Esophagus squamous epithelium (tissue), 5 donors: ENCODE data around the gene SYTL3. TPM values are rescaled to one million over a fixed set of nuclear protein-coding genes. Genes with fewer than 3 reads are reported as not detected.

Source experiments
- DNase-seq: peaks from one replicate; lab custom pipeline; 2025; lab: John Stamatoyannopoulos, UW
- H3K27ac ChIP-seq, 4 donors: fragments of 200-600 bp; sonication (generic); one replicate each; pipeline ENCODE4 v1.5.1; 2016 to 2019; ENCODE audit warnings: mild to moderate bottlenecking in 1 of 4
- H3K27me3 ChIP-seq, 4 donors: fragments of 200-600 bp; sonication (generic); 1 replicate in 3 of 4; 2 replicates in 1 of 4; pipeline versions ENCODE4 v1.5.1 to v1.6.0; 2017 to 2021; ENCODE audit warnings: antibody characterized with exemption in 1 of 4
- H3K36me3 ChIP-seq, 3 donors: fragments of 200-600 bp; sonication (generic); one replicate each; pipeline ENCODE4 v1.5.1; 2016 to 2019
- H3K4me1 ChIP-seq, 3 donors: fragments of 200-600 bp; sonication (generic); one replicate each; pipeline ENCODE4 v1.5.1; 2017 to 2019
- H3K4me3 ChIP-seq, 4 donors: fragments of 200-600 bp; sonication (generic); 1 replicate in 3 of 4; 2 replicates in 1 of 4; pipeline ENCODE4 v1.5.1; 2016 to 2019; ENCODE audit warnings: mild to moderate bottlenecking in 2 of 4, moderate library complexity in 1 of 4
- H3K9me3 ChIP-seq, 3 donors: fragments of 200-600 bp; sonication (generic); one replicate each; pipeline ENCODE4 v1.5.1; 2016 to 2019
- POLR2A ChIP-seq, 4 donors: fragments of 450-650 bp; IDR thresholded peaks; one replicate each; pipeline ENCODE4 v1.6.1; 2017; ENCODE audit warnings: antibody characterized with exemption in 4 of 4, mild to moderate bottlenecking in 4 of 4, moderate library complexity in 3 of 4
- WGBS, 2 donors: methylation state at CpG; one replicate each; pipeline ENCODE4 v1.1.5; 2018; 5-methylcytosine and 5-hydroxymethylcytosine counted together
- intact Hi-C: fragments of 100-400 bp; cut with DNase I; formaldehyde crosslinking; loops from one replicate; pipeline ENCODE4 v1.15.0; 2022
- total RNA-seq, 4 donors: library from RNA; depleted of rRNA; stranded (reverse); fragments of >200 nt; gene quantifications; one replicate each; pipeline ENCODE4 v1.1.0, GENCODE V29; 2016
- TF ChIP-seq, protein P1 (sequence below), 6 experiments: fragments of 450-650 bp in 4 of 6; fragments of 200-600 bp in 2 of 6; sonication (generic) in 2 of 6; IDR thresholded peaks; one replicate each; pipeline ENCODE4 v1.5.1; 2016 to 2019; ENCODE audit warnings: antibody characterized with exemption in 6 of 6, mild to moderate bottlenecking in 4 of 6, moderate library complexity in 4 of 6
- donor health status: DM: yes; HTN: yes; CAD: no.

Gene SYTL3
- total RNA-seq, 4 donors from 2014 or later = 1.6 to 8.0 (median 3.0) TPM

DNA sequence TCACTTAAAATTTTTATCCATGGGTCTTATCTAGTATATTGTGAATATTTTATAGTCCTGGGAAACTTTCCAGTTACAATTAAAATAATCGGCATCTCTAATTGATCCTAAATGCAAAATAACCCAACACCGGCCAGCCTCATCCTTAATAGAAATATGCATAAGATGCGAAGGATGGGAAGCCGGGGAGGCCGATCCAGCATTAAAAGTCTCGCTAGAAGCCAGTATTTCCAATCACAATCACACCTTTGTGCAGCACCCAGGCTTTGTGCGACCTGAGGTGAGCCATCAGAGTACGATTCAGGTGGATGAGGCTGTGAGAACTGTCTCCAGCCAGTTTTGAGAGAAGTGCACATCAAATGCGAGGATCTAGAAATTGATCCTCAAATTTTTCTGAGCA, 104.0 kb downstream of the SYTL3 start:
- Histone ChIP-seq H3K27me3 (no peaks in the 10 kb centered on the region), H3K4me3 (no peak overlapping the region), H3K9me3 (no peaks in the 10 kb centered on the region), H3K27ac (no peak overlapping the region), H3K36me3 (peaks cover 0 to 11% (median 0%) of the 10 kb centered on the region in 3 donors), H3K4me1 (peaks cover 0 to 8% (median 0%) of the 10 kb centered on the region in 3 donors)
- intact Hi-C loops = no loop called here
- TF ChIP-seq POLR2A (IDR thresholded peaks at IDR 0.05) = no peak
- TF ChIP-seq, protein P1, sequence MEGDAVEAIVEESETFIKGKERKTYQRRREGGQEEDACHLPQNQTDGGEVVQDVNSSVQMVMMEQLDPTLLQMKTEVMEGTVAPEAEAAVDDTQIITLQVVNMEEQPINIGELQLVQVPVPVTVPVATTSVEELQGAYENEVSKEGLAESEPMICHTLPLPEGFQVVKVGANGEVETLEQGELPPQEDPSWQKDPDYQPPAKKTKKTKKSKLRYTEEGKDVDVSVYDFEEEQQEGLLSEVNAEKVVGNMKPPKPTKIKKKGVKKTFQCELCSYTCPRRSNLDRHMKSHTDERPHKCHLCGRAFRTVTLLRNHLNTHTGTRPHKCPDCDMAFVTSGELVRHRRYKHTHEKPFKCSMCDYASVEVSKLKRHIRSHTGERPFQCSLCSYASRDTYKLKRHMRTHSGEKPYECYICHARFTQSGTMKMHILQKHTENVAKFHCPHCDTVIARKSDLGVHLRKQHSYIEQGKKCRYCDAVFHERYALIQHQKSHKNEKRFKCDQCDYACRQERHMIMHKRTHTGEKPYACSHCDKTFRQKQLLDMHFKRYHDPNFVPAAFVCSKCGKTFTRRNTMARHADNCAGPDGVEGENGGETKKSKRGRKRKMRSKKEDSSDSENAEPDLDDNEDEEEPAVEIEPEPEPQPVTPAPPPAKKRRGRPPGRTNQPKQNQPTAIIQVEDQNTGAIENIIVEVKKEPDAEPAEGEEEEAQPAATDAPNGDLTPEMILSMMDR (IDR thresholded peaks at IDR 0.05) = no peak
- 83 to 92% methylated on average over 9 of the region's 9 CpGs for WGBS, 2 donors
- DNase-seq = no peak

DNA sequence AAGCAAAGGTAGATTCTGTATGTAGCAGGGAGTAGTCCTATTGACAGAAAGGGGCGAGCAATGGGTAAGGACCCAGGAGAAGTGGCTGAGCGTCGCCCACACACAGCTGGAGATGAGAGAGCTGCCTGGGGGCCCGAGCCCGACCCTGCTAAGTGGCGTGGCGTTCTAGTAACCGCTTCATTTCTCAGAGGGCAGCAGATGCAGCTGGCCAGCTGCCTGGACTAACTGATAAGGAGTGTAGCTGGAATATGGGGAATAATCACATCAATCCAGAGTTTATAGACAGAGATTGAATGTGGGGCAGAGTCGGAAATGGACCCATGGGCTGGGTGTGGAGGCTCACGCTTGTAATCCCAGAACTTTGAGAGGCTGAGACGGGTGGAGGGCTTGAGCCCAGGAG, 104.9 kb downstream of the SYTL3 start:
- TF ChIP-seq, protein P1 (IDR thresholded peaks at IDR 0.05) = no peak
- no peak for TF ChIP-seq POLR2A (IDR thresholded peaks at IDR 0.05)

DNA sequence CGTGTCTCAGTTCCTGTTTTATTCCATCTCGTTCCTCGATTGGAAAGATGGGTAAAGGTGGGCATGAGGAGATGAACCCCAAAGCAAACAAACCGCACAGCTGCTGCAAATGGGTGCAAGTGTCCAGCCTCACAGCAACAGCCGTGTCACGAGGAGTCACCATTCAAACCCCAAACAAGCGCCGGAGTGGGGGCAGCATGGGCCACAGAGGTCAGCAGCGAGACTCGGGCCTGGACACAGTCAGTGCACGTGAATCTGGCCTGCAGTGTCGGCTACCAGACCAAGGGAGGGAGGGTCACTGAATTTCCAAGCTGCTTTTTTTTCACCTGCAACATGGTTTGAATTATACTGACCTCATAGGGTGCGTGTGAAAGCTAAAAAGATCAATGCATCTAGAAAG, 105.8 kb downstream of the SYTL3 start:
- Histone ChIP-seq H3K36me3 (peaks cover 0 to 11% (median 0%) of the 10 kb centered on the region in 3 donors), H3K4me1 (peaks cover 0 to 25% (median 0%) of the 10 kb centered on the region in 3 donors), H3K27ac (no peak overlapping the region), H3K9me3 (no peaks in the 10 kb centered on the region), H3K4me3 (no peak overlapping the region), H3K27me3 (no peaks in the 10 kb centered on the region)
- 91 to 92% methylated on average over 11 of the region's 13 CpGs for WGBS, 2 donors
- DNase-seq = no peak
- intact Hi-C loops = no loop called here
- TF ChIP-seq, protein P1 (IDR thresholded peaks at IDR 0.05) = no peak
- no peak for TF ChIP-seq POLR2A (IDR thresholded peaks at IDR 0.05)

More for the DNA sequence above, 104.9 kb downstream of the SYTL3 start:
- H3K27ac ChIP-seq = no peak overlapping the region
- peaks cover 0 to 17% (median 0%) of the 10 kb centered on the region in 3 donors for H3K4me1 ChIP-seq
- H3K27me3 ChIP-seq = no peaks in the 10 kb centered on the region
- DNase-seq = no peak
- H3K9me3 ChIP-seq = no peaks in the 10 kb centered on the region
- 95 to 96% methylated on average over 11 of the region's 11 CpGs for WGBS, 2 donors
- peaks cover 0 to 11% (median 0%) of the 10 kb centered on the region in 3 donors for H3K36me3 ChIP-seq
- intact Hi-C loops = no loop called here
- H3K4me3 ChIP-seq = no peak overlapping the region

DNA sequence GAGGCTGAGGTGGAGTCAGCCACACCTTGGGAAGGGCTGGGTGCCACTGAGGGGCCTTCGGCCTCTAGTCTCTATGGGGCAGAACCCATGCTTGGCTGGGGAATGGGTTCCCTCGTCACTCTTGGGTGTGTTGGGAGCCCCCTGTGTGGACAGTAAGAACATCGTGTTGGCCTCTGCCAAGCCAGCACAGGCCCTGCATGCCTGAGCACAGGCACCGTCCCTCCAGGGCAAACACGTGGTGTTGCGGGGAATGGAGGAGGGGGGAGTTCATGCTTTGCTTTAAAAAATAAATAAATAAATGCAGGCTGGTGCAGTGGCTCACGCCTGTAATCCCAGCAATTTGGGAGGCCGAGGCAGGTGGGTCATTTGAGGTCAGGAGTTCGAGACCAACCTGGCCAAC, 106.3 kb downstream of the SYTL3 start:
- no peaks in the 10 kb centered on the region for H3K27me3 ChIP-seq
- TF ChIP-seq, protein P1 (IDR thresholded peaks at IDR 0.05) = no peak
- 57 to 83% methylated on average over 3 to 8 of the region's 9 CpGs for WGBS, 2 donors
- DNase-seq = no peak
- intact Hi-C loops = no loop called here
- H3K4me1 ChIP-seq = peaks cover 0 to 25% (median 0%) of the 10 kb centered on the region in 3 donors
- H3K4me3 ChIP-seq = no peak overlapping the region
- H3K27ac ChIP-seq = no peak overlapping the region
- H3K9me3 ChIP-seq = no peaks in the 10 kb centered on the region
- peaks cover 0 to 11% (median 0%) of the 10 kb centered on the region in 3 donors for H3K36me3 ChIP-seq

DNA sequence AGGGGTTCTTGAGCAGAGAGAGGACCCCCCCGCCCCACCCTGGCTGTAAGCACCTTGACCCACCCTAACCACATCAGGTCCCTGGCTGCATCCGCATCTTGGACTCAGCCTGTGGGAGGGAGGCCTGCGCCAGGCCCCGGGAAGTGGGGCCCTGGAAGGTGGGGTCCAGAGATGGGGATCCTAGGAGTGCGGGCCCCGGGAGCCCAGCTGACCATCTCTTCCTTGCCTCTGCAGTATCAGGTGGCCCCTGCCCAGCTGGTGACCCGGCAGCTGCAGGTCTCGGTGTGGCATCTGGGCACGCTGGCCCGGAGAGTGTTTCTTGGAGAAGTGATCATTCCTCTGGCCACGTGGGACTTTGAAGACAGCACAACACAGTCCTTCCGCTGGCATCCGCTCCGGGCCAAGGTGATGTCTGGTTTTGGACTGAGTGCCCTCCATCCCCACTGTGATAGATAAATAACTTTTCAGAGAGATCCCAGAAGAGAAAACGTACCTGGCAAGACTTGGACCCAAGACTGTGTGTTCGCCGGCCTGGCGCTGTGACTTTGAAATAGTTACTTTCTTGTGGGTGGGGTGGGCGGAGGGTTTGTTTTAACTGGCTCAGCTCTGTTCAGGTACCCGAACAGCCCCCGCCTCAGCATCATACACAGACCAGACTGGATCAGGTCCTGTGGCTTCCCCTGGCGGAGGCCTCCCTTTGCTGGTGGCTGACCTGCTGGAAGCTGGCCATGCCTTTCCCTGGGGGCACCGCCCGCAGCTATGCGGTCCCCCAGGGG, 107.3 kb downstream of the SYTL3 start:
- intact Hi-C loops = no loop called here

More for the DNA sequence above, 107.3 kb downstream of the SYTL3 start:
- H3K27me3 ChIP-seq = no peaks in the 10 kb centered on the region
- peaks cover 0 to 16% (median 0%) of the 10 kb centered on the region in 3 donors for H3K36me3 ChIP-seq
- H3K27ac ChIP-seq = no peak overlapping the region
- no peak for DNase-seq
- no peak for TF ChIP-seq POLR2A (IDR thresholded peaks at IDR 0.05)
- TF ChIP-seq, protein P1 (IDR thresholded peaks at IDR 0.05) = no peak
- H3K9me3 ChIP-seq = no peaks in the 10 kb centered on the region
- H3K4me1 ChIP-seq = peaks cover 0 to 25% (median 0%) of the 10 kb centered on the region in 3 donors
- 93 to 95% methylated on average over 12 to 14 of the region's 25 CpGs for WGBS, 2 donors
- no peak overlapping the region for H3K4me3 ChIP-seq
